ENCODE data around the gene OR6B3.
"Not testable (repeated sequence)": the region's sequence is repeated elsewhere in the genome, so short reads cannot be mapped to it uniquely, and the experiment has no call there.

OR6B3 gene

DNA sequence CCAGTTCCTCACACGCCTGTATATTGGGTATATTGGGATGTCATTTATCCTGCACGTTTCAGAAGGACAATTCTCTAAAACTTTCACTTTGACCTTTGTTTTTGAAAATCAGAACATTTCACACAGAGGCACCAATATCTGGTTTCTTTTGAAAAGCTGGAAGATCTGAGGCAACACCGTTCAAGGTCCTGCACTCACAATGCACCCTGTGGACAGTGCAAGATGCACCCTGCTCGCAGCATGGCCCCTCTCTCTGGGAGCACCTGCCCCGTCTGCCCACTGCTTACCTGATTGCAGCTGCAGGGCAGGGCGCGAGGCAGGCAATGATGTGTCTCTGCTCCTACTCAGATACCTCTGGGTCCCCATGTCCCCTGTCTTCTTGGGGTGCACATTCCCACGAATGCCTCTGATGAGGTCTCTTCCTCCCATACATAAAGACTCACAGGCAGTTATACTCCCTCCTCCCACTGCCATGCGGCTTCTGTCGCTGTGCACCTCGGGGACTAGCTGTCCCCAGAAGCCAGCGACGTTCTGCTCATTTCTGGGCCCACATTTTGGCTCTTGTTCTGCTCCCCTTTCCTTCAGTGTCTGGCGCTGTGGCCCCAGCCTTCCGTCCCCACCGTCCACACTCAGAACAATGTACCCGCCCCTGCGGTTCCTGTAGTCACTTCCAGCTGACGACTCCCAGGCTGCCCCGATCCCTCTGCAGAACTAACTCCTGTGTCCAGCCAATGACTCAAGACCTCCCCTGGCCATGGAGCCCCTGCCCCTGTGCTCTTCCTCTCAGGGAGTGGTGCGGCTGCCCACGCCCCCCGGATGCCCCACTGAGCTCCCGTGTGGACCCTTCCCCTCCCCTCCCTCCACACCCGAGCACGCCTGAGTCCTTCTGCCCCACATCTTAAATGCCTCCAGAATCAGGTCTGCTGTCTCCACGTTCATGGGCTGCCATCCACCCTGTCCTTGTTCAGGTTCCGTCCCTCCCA, at the start of gene OR6B3:
OR6B3 (minus strand) TSS at position 349 of the 983 bp plus-strand sequence.
- no peak for DNase-seq

DNA sequence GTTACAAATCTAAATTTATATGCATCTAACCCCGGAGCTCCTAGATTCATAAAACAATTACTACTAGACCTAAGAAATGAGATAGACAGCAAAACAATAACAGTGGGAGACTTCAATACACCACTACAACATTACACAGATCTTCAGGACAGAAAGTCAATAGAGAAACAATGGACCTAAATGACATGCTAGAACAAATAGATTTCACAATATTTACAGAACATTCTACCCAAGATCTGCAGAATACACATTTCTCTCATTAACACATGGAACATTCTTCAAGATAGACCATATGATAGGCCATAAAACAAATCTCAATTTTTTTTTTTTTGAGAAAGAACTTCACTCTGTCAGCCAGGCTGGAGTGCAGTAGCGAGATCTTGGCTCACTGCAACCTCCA, 45.0 kb upstream of the OR6B3 start:
- DNase-seq: no peak

DNA sequence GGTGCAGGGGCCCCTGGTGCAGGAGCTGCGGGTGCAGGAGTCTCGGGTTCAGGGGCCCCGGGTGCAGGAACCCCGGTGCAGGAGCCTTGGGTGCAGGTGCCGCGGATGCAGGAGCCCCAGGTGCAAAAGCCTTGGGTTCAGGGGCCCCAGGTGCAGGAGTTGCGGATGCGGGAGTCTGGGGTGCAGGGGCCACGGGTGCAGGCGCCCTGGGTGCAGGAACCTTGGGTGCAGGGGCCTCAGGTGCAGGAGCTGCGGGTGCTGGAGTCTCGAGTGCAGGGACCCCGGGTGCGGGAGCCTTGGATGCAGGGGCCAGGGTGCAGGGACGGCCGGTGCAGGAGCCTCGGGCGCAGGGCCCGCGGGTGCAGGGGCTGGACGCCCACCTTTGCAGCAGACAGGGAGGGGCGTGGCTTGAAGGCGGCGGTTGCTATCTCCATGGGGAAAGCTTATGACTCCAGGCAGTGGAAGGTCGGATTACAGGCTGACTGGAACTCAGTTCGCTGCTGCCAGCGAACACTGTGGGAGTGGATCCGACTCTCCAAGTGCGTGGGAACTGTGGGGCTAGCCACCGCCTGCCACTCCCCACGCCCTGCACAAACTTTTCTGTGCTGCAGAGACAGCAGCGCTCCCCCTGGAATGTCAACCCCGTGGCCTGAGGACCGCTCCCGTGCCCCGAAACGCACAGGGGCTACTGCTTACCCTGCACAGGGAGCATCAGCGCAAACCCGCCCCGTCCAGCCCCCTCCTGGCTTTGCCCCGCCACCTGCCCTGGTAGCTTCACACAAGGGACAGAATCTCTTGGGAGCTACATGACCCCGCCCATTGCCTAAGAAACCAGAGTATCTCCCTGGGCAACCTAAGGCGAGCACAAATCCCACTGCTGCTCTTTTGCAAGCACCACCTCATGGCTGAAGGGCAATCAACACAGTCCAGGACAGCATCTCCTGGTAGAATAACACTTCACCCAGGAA, 42.5 kb upstream of the OR6B3 start:
- no peak for DNase-seq

DNA sequence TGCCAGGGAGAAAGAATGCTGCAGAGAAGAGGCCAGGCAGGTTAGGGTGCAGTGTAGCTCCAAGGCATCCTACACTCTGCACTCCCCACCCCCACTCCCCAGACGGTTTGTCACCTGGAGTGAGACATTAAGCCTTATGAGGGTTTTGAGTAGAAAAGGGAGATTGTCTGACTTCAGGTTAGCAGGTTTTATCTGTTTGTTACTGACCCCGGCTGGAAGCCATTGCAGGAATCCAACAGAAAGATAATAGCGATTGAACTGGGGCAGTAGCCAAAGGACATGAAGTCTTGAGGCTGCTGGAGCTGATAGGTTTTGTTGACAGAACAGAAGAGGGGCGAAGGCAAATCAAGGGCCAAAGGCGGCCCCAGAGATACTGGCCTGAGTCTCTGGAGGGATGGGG, 36.0 kb upstream of the OR6B3 start:
- DNase-seq: no peak

DNA sequence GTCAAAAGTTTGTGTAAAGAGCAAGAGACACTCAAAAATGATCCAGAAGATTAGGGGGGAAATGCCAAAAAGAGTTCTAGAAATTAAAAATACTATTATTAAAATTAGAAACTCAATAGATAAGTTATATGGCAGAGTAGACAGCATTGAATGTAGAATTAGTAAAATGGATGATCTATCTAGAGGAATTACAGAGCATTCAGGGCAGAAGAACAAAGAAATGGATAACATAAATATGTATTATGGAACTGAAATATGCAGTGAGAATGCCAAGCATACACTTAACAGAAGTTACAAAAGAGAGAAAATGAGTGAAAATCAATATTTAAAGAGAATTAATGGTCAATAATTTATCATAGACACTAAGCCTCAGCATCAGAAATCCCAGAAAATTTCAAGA, 33.2 kb upstream of the OR6B3 start:
- DNase-seq: no peak

DNA sequence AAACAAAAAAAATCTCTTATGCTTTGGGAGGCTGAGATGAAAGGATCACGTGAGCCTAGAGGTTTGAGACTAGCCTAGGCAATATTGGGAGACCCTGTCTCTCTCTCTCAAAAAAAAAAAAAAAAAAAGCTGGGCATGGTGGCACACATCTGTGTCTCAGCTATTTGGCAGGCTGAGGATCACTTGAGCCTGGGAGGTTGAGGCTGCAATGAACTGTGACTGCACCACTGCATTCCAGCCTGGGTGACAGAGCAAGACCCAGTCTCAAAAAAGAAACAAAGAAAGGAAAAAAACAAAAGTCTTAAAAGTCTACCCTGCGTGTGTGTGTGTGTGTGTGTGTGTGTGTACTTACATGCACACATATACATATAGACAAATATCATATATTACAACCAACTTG, 25.3 kb upstream of the OR6B3 start:
- no peak for DNase-seq

DNA sequence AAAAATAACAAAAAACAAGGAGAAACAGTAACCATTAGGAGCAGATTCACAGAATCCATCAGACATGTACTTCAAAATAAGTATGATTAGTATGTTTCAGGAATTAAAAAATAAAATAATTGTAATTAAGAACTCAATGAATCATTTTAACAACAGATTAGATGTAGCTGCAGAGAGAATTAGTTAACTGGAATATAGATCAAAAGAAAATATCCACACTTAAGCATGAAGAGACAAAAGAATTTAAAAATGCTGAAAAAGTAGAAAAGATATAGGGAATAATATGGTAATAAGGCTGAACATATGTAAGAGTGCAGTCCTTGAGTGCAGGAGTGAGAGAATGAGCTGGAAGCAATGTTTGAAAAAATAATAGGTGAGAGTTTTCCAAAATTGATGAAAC, 24.1 kb upstream of the OR6B3 start:
- DNase-seq: no peak

DNA sequence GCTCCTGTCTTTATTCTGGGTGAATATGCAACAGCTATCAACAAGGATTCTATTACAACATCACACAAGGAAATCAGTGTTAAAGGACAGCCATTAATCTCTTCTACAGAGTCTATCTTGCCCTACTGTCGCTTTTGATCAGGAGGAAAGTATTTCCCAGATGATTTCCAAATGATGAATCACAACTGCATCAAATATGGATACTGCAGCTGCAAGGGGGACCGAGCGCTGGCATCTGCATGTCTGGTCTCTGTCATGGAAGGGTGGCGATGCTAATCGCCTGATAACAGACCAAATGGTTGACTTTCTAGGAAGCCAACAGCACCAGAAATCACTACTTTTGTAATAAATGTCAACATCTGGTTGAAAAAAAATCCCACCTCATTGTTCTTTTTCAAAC, 21.2 kb upstream of the OR6B3 start:
- DNase-seq: no peak

DNA sequence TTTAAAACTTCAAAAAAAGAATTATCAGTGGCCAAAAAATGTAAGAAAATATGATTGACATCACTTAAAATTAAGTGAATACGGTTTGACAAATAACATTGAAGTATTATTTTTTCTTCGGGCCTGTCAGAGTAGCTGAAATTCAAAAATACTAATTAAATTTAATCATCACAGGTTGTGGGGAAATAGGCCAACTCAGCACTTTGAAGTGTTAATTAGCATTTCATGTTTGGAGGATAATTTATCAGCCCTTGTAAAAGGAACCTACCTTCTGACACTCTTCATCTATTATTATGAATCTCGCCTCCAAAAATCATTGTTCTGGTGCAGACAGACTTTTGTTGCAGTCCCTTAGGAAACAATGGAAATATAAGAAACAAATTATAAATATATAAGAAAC, 17.6 kb upstream of the OR6B3 start:
- DNase-seq: no peak

DNA sequence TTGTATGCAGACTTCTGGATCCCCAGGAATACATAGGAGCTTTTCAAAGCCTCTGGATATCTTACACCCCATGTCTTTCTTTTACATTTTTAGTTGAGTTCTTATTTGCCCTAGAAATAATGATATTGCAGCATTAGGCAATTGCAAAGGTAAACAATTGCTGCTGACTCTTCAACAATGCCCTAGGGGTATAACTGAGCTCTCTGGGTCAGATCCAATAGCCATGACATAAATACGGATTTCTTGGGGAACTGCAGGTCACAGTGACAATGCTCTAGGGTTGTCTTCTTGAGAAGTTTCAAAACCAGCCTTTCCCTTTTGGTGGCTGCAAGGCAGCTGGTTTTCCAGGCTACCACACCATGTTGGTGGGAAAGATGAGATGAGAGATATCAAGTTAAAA, 16.5 kb upstream of the OR6B3 start:
- DNase-seq: no peak

DNA sequence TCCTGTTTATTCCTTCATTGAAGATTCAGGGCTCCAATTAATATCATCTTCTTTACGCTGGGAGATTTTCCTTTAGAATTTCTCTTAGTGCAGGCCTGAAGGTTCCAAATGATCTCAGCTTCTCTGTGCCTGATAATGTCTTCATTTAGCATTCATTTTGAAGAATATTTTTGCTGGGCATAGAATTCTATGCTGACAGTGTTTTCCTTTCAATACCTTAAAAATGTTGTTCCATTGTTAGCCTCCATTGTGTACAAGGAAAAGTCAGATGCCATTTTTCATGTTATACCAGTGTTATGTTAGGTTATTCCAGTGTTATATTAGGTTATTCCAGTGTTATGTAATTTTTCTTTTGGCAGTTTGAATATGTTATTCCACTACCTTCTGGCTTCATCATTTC, 14.9 kb upstream of the OR6B3 start:
- no peak for DNase-seq

DNA sequence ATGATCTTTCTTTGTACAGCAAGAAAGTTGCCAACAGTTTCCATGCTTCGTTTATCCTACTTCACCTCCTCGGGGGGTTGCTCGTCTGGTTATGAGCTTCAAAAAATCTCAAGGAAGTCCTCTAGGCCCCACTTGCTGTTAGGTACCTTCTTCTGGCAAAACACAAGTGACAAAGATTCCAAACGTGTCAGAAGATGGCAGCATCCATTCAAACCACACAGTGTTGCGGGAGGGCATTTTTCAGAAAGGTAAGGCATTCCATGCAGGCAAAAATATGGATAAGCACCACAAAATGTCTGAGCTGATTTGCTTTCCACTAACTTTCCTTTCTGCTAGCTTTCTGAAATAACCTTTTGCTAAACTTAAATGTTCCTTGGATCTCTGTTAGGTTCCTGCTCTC, 13.2 kb upstream of the OR6B3 start:
- DNase-seq: no peak

DNA sequence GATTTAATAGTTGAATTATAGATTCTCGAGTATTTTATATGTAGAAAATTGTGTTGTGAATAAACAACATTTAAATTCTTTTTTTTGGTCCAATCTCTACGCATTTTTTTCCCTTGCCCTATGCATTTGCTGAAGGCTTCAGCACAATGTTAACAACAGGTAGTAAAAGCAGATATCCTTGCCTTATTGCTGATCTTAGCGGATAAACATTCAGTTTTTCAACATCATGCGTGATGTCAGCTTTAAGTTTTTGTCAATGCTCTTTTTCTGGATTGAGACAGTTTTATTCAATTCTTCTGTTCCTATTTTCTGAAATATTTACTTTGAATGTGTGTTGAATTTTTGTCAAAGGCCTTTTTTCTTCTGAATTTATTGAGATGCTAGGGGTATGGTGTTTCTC, 11.6 kb upstream of the OR6B3 start:
- no peak for DNase-seq

DNA sequence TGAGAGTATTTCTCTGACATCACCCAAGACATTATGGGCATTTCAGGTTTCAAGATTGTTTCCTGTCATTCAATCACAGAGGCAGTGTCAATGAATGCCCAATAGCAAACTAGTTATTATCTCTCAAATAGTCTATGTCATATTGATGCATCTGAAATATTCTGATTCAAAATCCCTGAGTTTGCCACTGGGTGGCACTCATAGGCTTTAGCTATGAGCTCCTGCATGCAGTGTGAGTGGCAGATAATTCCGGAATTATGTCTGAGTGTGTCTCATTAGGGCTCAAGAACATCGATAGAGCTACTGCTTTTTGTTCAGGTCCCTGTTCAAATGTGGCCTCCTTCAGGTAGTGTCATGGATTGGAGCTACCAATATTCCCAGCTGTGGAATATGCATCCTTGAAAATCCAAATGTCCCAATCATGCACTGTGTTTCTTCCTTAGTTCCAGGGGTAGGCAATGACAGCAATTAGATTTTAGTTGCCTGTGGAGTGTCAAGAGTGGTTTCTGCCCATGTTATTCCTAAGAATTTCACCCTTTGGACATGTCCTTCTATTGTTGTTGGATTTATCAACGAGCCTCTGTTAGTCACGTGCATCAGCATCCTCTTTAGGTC, 7.8 kb upstream of the OR6B3 start:
- DNase-seq: peak in 1 of 2 donors; percentile 29

DNA sequence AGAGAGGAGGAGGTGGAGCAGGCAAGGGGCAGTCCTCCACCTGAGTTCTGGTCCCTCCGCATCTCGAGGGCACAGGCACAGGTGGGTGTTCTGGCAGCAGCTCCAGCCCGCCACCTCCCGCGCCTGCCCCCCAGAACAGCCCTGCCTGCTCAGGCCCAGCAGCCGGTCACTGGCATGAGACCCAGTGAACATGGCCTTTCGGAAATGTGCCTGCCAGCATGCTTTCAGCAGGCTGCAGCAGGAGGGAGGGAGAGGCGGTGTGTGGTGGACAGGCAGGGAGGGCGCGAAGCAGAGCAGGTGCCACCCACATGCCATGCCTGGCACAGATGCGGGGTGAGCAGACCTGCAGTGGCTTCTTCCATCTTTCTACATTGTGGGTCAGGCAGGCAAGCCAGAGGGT, 3.4 kb upstream of the OR6B3 start:
- no peak for DNase-seq

DNA sequence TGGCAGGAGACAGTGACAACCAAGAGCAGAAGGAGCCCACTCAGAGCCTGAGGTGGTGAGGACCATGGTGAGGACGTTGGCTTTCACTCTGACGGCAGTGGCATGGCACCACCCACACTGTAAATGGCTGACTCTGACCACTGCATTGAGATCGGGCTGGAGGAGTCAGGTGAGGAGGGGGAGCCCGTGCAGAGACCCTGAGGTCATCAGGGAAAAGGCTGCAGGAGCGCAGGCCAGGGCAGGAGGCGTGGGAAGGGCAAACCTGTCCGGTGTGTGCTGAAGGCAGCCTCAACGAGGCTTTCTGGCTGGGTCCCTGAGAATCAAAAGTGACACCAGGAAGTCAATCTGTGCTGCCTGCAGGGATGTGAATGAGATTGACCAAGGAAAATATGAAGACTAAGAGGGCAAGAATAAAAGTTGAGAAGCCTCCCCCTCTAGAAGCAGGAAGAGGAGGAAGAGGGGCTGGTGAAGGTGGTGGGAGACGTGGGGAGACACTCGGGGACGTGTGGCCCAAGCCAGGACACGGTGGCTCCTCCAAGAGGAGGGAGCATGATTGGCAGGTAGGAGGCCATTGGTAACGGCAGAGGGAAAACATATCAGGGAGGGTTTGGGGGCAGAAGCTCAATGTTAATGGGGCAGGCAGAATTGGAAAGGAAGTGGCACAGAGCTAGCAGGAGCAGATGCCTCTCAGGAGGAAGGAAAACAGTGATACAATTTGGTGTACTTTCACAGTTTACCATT, 2.0 kb upstream of the OR6B3 start:
- no peak for DNase-seq

DNA sequence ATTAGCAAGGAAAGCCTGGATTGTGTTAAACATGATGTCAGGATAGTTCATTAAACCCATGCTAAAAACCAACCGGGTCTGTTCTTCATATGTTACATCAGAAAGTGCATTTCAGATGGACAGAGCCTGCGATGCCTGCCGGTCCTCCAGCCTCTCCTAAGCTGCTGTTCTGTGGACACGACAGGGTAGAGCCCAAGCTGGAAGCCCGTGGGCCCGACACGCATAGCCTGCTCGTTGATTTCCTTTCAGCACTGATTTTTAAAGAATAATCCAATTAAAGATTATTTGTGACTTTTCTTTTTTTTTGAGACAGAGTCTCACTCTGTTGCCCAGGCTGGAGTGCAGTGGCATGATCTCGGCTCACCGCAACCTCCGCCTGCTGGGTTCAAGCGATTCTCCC, 797 bp downstream of the OR6B3 start:
- DNase-seq: no peak

DNA sequence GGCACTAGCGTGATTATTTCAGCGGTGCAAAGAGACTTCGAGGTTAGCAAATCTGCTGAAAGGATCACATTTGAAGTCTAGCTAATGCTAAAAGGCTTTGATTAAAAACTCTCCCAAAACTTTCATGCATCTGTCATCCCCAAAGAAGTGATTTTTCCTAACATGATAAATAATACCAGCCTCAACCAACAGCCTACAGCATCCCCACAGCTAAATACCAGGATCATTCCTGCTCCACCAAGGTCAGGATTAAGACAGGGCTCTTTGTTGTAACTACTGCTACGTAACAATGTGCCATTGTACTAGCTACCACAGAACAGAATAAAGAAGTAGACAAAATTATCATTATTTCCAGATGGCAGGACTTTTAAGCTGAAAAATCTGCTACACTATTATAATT, 1.6 kb downstream of the OR6B3 start:
- DNase-seq: no peak

DNA sequence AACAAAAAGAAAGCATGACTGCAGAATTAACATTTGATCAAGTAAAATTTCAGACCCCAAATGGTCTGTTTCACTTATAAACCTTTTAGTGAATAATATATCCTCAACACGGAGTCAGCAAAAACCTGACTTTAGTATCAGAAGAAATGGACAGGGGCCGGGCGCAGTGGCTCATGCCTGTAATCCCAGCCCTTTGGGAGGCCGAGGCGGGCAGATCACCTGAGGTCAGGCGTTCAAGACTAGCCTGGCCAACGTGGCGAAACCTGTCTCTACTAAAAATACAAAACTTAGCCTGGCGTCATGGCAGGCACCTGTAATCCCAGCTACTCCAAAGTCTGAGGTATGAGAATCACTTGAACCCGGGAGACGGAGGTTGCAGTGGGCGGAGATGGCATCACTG, 3.0 kb downstream of the OR6B3 start:
- DNase-seq: no peak

DNA sequence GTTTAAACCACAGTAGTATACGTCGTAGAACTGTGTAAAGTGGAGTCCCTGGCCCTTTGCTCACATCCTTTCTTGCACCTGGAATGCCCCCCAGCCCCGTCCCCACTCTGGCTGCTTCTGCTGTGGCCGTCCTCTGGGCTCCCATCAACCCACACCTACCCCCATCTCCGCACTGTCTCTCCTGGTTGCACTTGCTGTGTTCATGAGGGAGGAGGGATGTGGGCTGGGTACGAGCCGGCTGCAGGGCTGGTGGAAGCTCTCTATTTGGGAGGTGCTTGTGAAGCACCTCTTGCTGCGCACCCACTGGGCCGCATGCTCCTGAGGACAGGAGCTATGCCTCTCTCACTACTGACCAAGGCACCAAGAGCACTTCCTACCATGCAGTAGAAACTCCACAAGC, 5.1 kb downstream of the OR6B3 start:
- DNase-seq: no peak

DNA sequence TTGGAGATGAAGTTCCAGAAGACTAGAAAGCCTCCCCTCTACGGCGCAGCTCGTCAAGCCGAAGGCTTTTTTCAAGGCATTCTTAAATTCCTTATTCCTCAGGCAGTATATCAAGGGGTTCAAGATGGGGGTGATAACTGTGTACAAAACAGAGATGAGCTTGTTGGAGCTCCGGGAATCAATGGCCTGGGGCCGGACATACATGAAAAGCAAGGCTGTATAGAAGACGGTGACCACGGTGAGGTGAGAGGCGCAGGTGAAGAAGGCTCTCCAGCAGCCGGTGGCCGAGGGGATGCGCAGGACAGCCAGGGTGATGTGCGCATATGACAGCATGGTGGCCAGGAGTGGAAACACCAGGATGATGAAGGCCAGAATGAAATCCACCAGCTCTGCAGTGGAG, 8.2 kb downstream of the OR6B3 start:
- no peak for DNase-seq

DNA sequence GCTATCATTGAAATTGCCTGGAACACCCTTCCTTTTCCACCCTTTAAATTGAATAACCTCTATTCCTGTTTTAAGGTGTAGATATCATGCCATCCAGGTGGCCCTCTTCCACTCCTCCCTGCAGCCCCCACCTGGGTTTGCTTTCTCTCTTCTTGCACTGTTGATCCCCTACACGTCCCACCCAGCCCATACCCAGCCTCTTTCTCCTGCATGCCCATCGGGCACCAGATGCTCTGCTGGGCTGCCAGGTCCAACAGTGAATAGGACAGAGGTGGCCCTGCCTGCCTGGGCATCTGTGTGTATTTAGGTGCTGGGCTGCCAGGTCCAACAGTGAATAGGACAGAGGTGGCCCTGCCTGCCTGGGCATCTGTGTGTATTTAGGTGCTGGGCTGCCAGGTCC, 9.2 kb downstream of the OR6B3 start:
- DNase-seq: not testable (repeated sequence)

Measured in bone marrow (tissue), 2 donors.